HG02852 (cell line): ENCODE results near the gene LSAMP.

Experiments
- ATAC-seq: cut with Tn5 transposase; IDR thresholded peaks from one replicate; pipeline ENCODE4 v1.9.1; 2021; ENCODE audit warnings: mild to moderate bottlenecking, moderate library complexity; ENCODE audit not compliant: unreplicated experiment

Gene LSAMP

GRCh38 chr3:116033516-116033915 lies 411.8 kb downstream of the LSAMP start:
- no peak for ATAC-seq

- peak; percentile 49 for ATAC-seq
These were observed 413.1 kb downstream of the LSAMP start for GRCh38 chr3:116032176-116032575.

- no peak for ATAC-seq
These were observed 415.0 kb downstream of the LSAMP start for GRCh38 chr3:116030131-116030850.

- ATAC-seq: no peak
These were observed 416.0 kb downstream of the LSAMP start for GRCh38 chr3:116029266-116029665.

- no peak for ATAC-seq
These were observed 417.1 kb downstream of the LSAMP start for GRCh38 chr3:116028157-116028556.

- no peak for ATAC-seq
These were observed 424.3 kb downstream of the LSAMP start for GRCh38 chr3:116020989-116021388.

GRCh38 chr3:116020495-116020894 lies 424.8 kb downstream of the LSAMP start:
- peak; percentile 92 for ATAC-seq

GRCh38 chr3:116019254-116019763 lies 426.0 kb downstream of the LSAMP start:
- no peak for ATAC-seq

GRCh38 chr3:116018646-116019045 lies 426.6 kb downstream of the LSAMP start:
- no peak for ATAC-seq

GRCh38 chr3:116015931-116016330 lies 429.4 kb downstream of the LSAMP start:
- no peak for ATAC-seq

GRCh38 chr3:116007000-116007399 lies 438.3 kb downstream of the LSAMP start:
- ATAC-seq: no peak

GRCh38 chr3:116005404-116005803 lies 439.9 kb downstream of the LSAMP start:
- no peak for ATAC-seq

- ATAC-seq: no peak
These were observed 443.1 kb downstream of the LSAMP start for GRCh38 chr3:116002235-116002634.

GRCh38 chr3:116001151-116001621 lies 444.1 kb downstream of the LSAMP start:
- no peak for ATAC-seq

- ATAC-seq: peak; percentile 92
These were observed 445.0 kb downstream of the LSAMP start for GRCh38 chr3:116000311-116000710.

- no peak for ATAC-seq
These were observed 445.7 kb downstream of the LSAMP start for GRCh38 chr3:115999613-116000012.

- no peak for ATAC-seq
These were observed 446.2 kb downstream of the LSAMP start for GRCh38 chr3:115999001-115999585.

GRCh38 chr3:115996420-115997108 lies 448.7 kb downstream of the LSAMP start:
- no peak for ATAC-seq

- no peak for ATAC-seq
These were observed 454.6 kb downstream of the LSAMP start for GRCh38 chr3:115990669-115991068.

GRCh38 chr3:115989684-115990421 lies 455.4 kb downstream of the LSAMP start:
- ATAC-seq: no peak
